NCI-H345 (cell line): ENCODE data around the gene TSPAN4.

Source experiments
- DNase-seq: peaks from one replicate; lab custom pipeline; 2025; lab: John Stamatoyannopoulos, UW

The TSPAN4 gene

GRCh38 chr11:824292-824880 is 18.3 kb upstream of the TSPAN4 start:
- DNase-seq, result no peak

- DNase-seq, result no peak
These were observed 17.7 kb upstream of the TSPAN4 start for GRCh38 chr11:824942-825341.

GRCh38 chr11:825366-826226 is 17.1 kb upstream of the TSPAN4 start:
- no peak for DNase-seq

- no peak for DNase-seq
These were observed 16.4 kb upstream of the TSPAN4 start for GRCh38 chr11:826227-826621.

GRCh38 chr11:826836-827145 is 15.9 kb upstream of the TSPAN4 start:
- DNase-seq, result no peak

GRCh38 chr11:827146-827896 is 15.3 kb upstream of the TSPAN4 start:
- peak; percentile 40 for DNase-seq

- DNase-seq, result no peak
These were observed 14.8 kb upstream of the TSPAN4 start, which contains the start of gene CRACR2B for GRCh38 chr11:827897-828192. CRACR2B (plus strand) TSS chr11:827919; CDS start chr11:828608, 689 bp downstream.

GRCh38 chr11:828506-829175 is 14.0 kb upstream of the TSPAN4 start:
- no peak for DNase-seq

GRCh38 chr11:829176-829846 is 13.3 kb upstream of the TSPAN4 start:
- DNase-seq, result no peak

- no peak for DNase-seq
These were observed 12.8 kb upstream of the TSPAN4 start for GRCh38 chr11:829847-830294.

GRCh38 chr11:830295-831117 is 12.1 kb upstream of the TSPAN4 start:
- peak; percentile 88 for DNase-seq

GRCh38 chr11:831118-831864 is 11.4 kb upstream of the TSPAN4 start:
- no peak for DNase-seq

- DNase-seq, result no peak
These were observed 10.6 kb upstream of the TSPAN4 start for GRCh38 chr11:831961-832528.

GRCh38 chr11:832529-833113 is 10.0 kb upstream of the TSPAN4 start, which contains the start of gene CD151:
CD151 (plus strand) TSS chr11:832952; CDS start chr11:836070, 3,118 bp downstream.
- DNase-seq, result peak; percentile 59

GRCh38 chr11:833114-833791 is 9.4 kb upstream of the TSPAN4 start:
- peak; percentile 59 for DNase-seq

- no peak for DNase-seq
These were observed 8.8 kb upstream of the TSPAN4 start for GRCh38 chr11:833849-834311.

- DNase-seq, result no peak
These were observed 8.0 kb upstream of the TSPAN4 start for GRCh38 chr11:834371-835316.

GRCh38 chr11:836274-836673 is 6.4 kb upstream of the TSPAN4 start:
- no peak for DNase-seq
